Common myeloid progenitor, CD34-positive (primary cell): ENCODE results near the gene ANLN.
A peak's percentile ranks its signal among the peaks of the same experiment; 100 is the strongest.

Experiments
- CTCF ChIA-PET: fragments of 350-600 bp; sonication (Branson Sonifier 250); formaldehyde crosslinking; loops from one replicate; lab custom pipeline; 2021; ENCODE audit warnings: antibody characterized with exemption; lab: Charles Lee
- POLR2A ChIA-PET: fragments of 350-600 bp; sonication (Branson Sonifier 250); formaldehyde crosslinking; loops from one replicate; lab custom pipeline; 2021; ENCODE audit warnings: antibody characterized with exemption; lab: Charles Lee
- DNase-seq, 3 donors: peaks; one replicate each; pipeline versions ENCODE4 v3.0.0 to v3.0.0-alpha.2; 2013
- H3K27ac ChIP-seq, 2 experiments: 1 replicate in 1 of 2; 2 replicates in 1 of 2; pipeline ENCODE4 v1.7.0; 2013; ENCODE audit warnings: inconsistent platforms in 2 of 2, low read length in 2 of 2, mild to moderate bottlenecking in 2 of 2, low read depth in 1 of 2, moderate library complexity in 1 of 2; ENCODE audit not compliant: severe bottlenecking in 2 of 2, insufficient read depth in 1 of 2, poor library complexity in 1 of 2
- H3K27me3 ChIP-seq, 5 experiments: replicated peaks in 2 of 5; 1 replicate in 3 of 5; 2 replicates in 2 of 5; pipeline versions ENCODE4 v1.6.1 to v1.7.0; 2013; ENCODE audit warnings: low read length in 4 of 5, mild to moderate bottlenecking in 2 of 5, moderate library complexity in 2 of 5, inconsistent platforms in 1 of 5; ENCODE audit not compliant: insufficient read depth in 5 of 5, control insufficient read depth in 4 of 5
- H3K36me3 ChIP-seq, 4 experiments: 1 replicate in 2 of 4; 2 replicates in 2 of 4; pipeline versions ENCODE4 v1.6.1 to v1.7.0; 2013; ENCODE audit warnings: low read length in 3 of 4, control low read depth in 1 of 4, mild to moderate bottlenecking in 1 of 4; ENCODE audit not compliant: control insufficient read depth in 4 of 4, insufficient read depth in 4 of 4
- H3K4me1 ChIP-seq, 4 experiments: 1 replicate in 3 of 4; 2 replicates in 1 of 4; pipeline versions ENCODE4 v1.6.1 to v1.7.1; 2013; ENCODE audit warnings: low read length in 3 of 4, mild to moderate bottlenecking in 3 of 4, control low read depth in 1 of 4, inconsistent platforms in 1 of 4, moderate library complexity in 1 of 4; ENCODE audit not compliant: control insufficient read depth in 4 of 4, insufficient read depth in 4 of 4; ENCODE audit errors: control extremely low read depth in 1 of 4
- H3K4me3 ChIP-seq, 7 experiments: 1 replicate in 4 of 7; 2 replicates in 3 of 7; pipeline versions ENCODE4 v1.5.1 to v1.7.0; 2013; ENCODE audit warnings: mild to moderate bottlenecking in 7 of 7, low read length in 6 of 7, moderate library complexity in 6 of 7, inconsistent platforms in 2 of 7, low read depth in 2 of 7, control low read depth in 1 of 7; ENCODE audit not compliant: insufficient read depth in 4 of 7, control insufficient read depth in 1 of 7; ENCODE audit errors: extremely low read depth in 1 of 7
- H3K9me3 ChIP-seq, 5 experiments: 1 replicate in 4 of 5; 2 replicates in 1 of 5; pipeline versions ENCODE4 v1.6.1 to v1.7.1; 2013; ENCODE audit warnings: low read length in 4 of 5, mild to moderate bottlenecking in 2 of 5, inconsistent platforms in 1 of 5, low read depth in 1 of 5, moderate library complexity in 1 of 5; ENCODE audit not compliant: control insufficient read depth in 4 of 5, insufficient read depth in 2 of 5; ENCODE audit errors: control extremely low read depth in 1 of 5
- WGBS: methylation state at CpG from one replicate; pipeline ENCODE4 v1.1.5; 2013; ENCODE audit not compliant: insufficient coverage; 5-methylcytosine and 5-hydroxymethylcytosine counted together

The ANLN gene

GRCh38 chr7:36366005-36366717 lies 23.5 kb upstream of the ANLN start:
- CTCF ChIA-PET, result interaction anchor here (0.7 to 2.4 kb wide), 7 partner anchors 8 to 370 kb away, joined by 3 to 15 read pairs (median 4); partner anchors contain the start of gene ANLN
- POLR2A ChIA-PET, result no interaction called here
- Histone ChIP-seq H3K4me3 (peak overlapping the region; percentile 68 to 91 (median 82)), H3K36me3 (no peaks in the 10 kb centered on the region), H3K27ac (peak overlapping the region in 1 of 2 experiments; percentile 86), H3K4me1 (peaks cover 2 to 11% (median 5%) of the 10 kb centered on the region in 4 experiments), H3K27me3 (no peaks in the 10 kb centered on the region), H3K9me3 (no peaks in the 10 kb centered on the region)
- no peak for DNase-seq
- WGBS, result 86% methylated on average over 5 of the region's 12 CpGs

- Histone ChIP-seq H3K4me3 (peak overlapping the region; percentile 68 to 91 (median 82)), H3K9me3 (no peaks in the 10 kb centered on the region), H3K36me3 (no peaks in the 10 kb centered on the region), H3K4me1 (peaks cover 2 to 11% (median 5%) of the 10 kb centered on the region in 4 experiments), H3K27ac (peak overlapping the region; percentile 72 to 86), H3K27me3 (no peaks in the 10 kb centered on the region)
- DNase-seq, result peak; percentile 93 to 97 (median 96)
- 0% methylated on average over 74 of the region's 96 CpGs for WGBS
- ChIA-PET CTCF (interaction anchor here (0.7 to 2.4 kb wide), 9 partner anchors 9 to 535 kb away, joined by 3 to 15 read pairs (median 3); partner anchors contain the start of gene ANLN), POLR2A (no interaction called here)
Observed at GRCh38 chr7:36366718-36367560, 22.7 kb upstream of the ANLN start.

- Histone ChIP-seq H3K36me3 (no peaks in the 10 kb centered on the region), H3K27ac (peak overlapping the region in 1 of 2 experiments; percentile 86), H3K4me1 (peaks cover 2 to 11% (median 5%) of the 10 kb centered on the region in 4 experiments), H3K27me3 (no peaks in the 10 kb centered on the region), H3K9me3 (no peaks in the 10 kb centered on the region), H3K4me3 (peak overlapping the region; percentile 68 to 91 (median 82))
- CTCF ChIA-PET, result interaction anchor here (0.8 to 2.4 kb wide), 6 partner anchors 10 to 535 kb away, joined by 3 to 15 read pairs (median 8); partner anchors contain the start of gene ANLN
- POLR2A ChIA-PET, result no interaction called here
- DNase-seq, result no peak
- no CpG with 5 or more reads among the region's 16 CpGs for WGBS
Observed at GRCh38 chr7:36367561-36368077, 22.0 kb upstream of the ANLN start.

- Histone ChIP-seq H3K27ac (no peak overlapping the region), H3K4me1 (peaks cover 2 to 11% (median 5%) of the 10 kb centered on the region in 4 experiments), H3K9me3 (no peaks in the 10 kb centered on the region), H3K36me3 (no peaks in the 10 kb centered on the region), H3K27me3 (no peaks in the 10 kb centered on the region), H3K4me3 (no peak overlapping the region)
- ChIA-PET CTCF (no interaction called here), POLR2A (no interaction called here)
- WGBS, result 95% methylated on average over 3 of the region's 3 CpGs
- no peak for DNase-seq
Observed at GRCh38 chr7:36368496-36368895, 21.2 kb upstream of the ANLN start.

GRCh38 chr7:36369171-36369570 lies 20.5 kb upstream of the ANLN start:
- CTCF ChIA-PET, result no interaction called here
- H3K9me3 ChIP-seq, result no peaks in the 10 kb centered on the region
- H3K36me3 ChIP-seq, result no peaks in the 10 kb centered on the region
- WGBS, result no CpG with 5 or more reads among the region's 1 CpG
- H3K27me3 ChIP-seq, result no peaks in the 10 kb centered on the region
- H3K4me3 ChIP-seq, result no peak overlapping the region
- POLR2A ChIA-PET, result interaction anchor here (0.7 kb wide), 1 partner anchor 10 kb away, joined by 3 read pairs; no protein-coding TSS in a partner anchor
- H3K4me1 ChIP-seq, result peaks cover 2 to 11% (median 5%) of the 10 kb centered on the region in 4 experiments
- no peak for DNase-seq
- H3K27ac ChIP-seq, result no peak overlapping the region

- 100% methylated on average over 1 of the region's 2 CpGs for whole genome bisulfite sequencing
- Histone ChIP-seq H3K27ac (no peak overlapping the region), H3K9me3 (no peaks in the 10 kb centered on the region), H3K36me3 (no peaks in the 10 kb centered on the region), H3K4me3 (no peak overlapping the region), H3K27me3 (no peaks in the 10 kb centered on the region), H3K4me1 (peaks cover 2 to 11% (median 5%) of the 10 kb centered on the region in 4 experiments)
- ChIA-PET CTCF (no interaction called here), POLR2A (no interaction called here)
- DNase-seq, result no peak
Observed at GRCh38 chr7:36370046-36370445, 19.6 kb upstream of the ANLN start.
